Fibroblast of villous mesenchyme (primary cell): ENCODE results near the gene EPHA8. TPM values are rescaled to one million over a fixed set of nuclear protein-coding genes. Genes with fewer than 3 reads are reported as not detected.

ENCODE experiments used
- DNase-seq: peaks from one replicate; pipeline ENCODE4 v3.0.0-alpha.2; 2010; ENCODE audit warnings: low read depth
- H3K4me3 ChIP-seq: 2 replicates; pipeline ENCODE4 v1.5.1; 2011; ENCODE audit warnings: low read depth, mild to moderate bottlenecking, low read length
- total RNA-seq: library from RNA; depleted of rRNA; stranded (reverse); fragments of >200 nt; gene quantifications from 2 replicates; pipeline ENCODE4 v1.2.3, GENCODE V29; 2012
- TF ChIP-seq, protein P1 (sequence below): IDR thresholded peaks from 2 replicates; pipeline ENCODE4 v1.5.1; 2012; ENCODE audit warnings: low read depth, mild to moderate bottlenecking, low read length; ENCODE audit not compliant: insufficient read depth

The EPHA8 gene
- total RNA-seq, 1 donor, result not detected

DNA sequence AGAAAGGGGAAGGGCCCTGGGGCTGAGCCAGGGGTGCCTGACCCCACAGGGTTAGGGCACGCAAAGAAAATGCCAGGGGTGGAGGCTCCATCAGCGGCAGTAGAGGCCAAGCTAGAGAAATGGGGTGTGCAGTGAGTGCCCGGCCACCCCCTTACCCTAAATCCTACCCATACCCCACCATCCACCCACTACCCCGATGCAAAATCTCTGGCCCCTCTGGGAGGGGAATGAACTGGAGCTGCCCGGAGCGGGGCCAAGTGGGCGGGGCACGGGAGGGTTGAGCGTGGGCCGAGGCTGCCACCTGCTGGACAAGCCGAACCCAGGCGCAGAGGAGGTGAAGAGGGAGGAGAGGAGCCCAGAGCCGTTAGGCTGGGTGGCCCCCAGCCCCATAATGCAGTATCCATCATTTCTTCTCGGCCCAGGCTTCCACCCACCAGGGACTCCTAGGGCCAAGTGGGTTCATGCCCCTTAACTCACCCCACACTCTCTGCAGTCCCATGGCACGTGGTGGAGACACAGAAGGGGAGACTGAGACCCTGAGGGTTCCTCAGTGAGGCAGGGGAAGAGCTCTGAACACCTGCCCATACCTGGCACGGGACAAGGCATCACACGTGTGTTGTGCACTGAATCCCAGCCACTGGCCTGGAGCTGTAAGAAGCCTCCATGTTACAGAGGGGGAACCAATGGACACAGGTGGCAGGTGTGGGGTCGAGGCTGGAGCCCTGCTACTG, 78.8 kb downstream of the EPHA8 start:
- no peak overlapping the region for H3K4me3 ChIP-seq
- peak; percentile 39 for DNase-seq
- TF ChIP-seq, protein P1, sequence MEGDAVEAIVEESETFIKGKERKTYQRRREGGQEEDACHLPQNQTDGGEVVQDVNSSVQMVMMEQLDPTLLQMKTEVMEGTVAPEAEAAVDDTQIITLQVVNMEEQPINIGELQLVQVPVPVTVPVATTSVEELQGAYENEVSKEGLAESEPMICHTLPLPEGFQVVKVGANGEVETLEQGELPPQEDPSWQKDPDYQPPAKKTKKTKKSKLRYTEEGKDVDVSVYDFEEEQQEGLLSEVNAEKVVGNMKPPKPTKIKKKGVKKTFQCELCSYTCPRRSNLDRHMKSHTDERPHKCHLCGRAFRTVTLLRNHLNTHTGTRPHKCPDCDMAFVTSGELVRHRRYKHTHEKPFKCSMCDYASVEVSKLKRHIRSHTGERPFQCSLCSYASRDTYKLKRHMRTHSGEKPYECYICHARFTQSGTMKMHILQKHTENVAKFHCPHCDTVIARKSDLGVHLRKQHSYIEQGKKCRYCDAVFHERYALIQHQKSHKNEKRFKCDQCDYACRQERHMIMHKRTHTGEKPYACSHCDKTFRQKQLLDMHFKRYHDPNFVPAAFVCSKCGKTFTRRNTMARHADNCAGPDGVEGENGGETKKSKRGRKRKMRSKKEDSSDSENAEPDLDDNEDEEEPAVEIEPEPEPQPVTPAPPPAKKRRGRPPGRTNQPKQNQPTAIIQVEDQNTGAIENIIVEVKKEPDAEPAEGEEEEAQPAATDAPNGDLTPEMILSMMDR, result peak; percentile 87

DNA sequence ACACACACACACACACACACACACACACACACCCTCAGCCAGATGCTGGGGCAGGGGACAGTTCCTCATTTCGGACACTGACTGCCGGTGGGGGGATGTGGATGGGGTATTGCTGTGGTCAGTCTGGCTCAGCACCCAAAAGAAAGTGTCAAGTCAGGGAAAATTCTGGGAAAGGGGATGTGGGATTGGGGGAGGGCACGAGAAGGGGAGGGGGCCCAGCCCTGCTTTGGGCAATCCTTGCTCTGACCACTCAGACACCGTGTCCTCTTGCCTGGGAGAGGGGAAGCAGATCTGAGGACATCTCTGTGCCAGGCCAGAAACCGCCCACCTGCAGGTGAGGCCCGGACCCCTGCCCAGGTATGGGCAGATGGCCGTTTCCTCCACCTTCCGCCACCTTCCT, 80.1 kb downstream of the EPHA8 start, which contains the start of gene C1QC:
TSS of gene C1QC (plus strand) at position 253 of the 400 bp plus-strand sequence. CDS start 391 bp downstream, outside the sequence.
- no peak within 1 kb of the TSS for H3K4me3 ChIP-seq
- no peak for DNase-seq
- TF ChIP-seq, protein P1, result no peak

DNA sequence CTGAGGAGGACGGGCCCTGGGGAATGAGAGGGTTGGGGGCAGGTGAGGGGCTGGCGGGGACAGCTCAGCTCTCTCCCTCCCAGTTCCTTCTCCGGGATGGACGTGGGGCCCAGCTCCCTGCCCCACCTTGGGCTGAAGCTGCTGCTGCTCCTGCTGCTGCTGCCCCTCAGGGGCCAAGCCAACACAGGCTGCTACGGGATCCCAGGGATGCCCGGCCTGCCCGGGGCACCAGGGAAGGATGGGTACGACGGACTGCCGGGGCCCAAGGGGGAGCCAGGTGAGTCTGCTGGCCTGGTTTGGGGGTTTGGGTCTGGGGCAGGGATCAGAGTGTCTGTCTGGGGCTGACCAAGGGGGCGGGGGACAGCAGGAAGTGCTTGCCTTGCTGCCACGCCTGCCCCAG, 80.6 kb downstream of the EPHA8 start:
- DNase-seq, result no peak
- TF ChIP-seq, protein P1, result no peak
- no peak overlapping the region for H3K4me3 ChIP-seq

DNA sequence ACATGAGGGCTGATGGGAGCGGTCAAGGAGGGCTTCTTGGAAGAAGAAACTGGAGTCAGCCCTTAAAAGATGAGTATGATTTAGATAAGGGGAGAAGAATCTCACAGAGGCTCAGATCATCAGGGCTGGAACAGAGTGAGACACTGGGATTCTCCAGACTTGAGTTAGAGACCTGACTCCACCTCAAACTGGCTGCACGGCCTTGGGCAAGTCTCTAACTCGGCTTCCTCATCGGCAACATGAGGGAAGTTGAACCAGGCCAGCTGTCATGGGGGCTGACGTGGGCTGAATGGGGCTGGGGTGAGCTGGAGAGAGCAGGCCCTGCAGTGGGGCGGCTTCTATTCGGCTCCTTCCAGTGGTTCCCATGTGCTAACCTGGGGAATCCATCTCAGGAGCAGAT, 82.6 kb downstream of the EPHA8 start:
- H3K4me3 ChIP-seq, result no peak overlapping the region
- DNase-seq, result no peak
- TF ChIP-seq, protein P1, result no peak

DNA sequence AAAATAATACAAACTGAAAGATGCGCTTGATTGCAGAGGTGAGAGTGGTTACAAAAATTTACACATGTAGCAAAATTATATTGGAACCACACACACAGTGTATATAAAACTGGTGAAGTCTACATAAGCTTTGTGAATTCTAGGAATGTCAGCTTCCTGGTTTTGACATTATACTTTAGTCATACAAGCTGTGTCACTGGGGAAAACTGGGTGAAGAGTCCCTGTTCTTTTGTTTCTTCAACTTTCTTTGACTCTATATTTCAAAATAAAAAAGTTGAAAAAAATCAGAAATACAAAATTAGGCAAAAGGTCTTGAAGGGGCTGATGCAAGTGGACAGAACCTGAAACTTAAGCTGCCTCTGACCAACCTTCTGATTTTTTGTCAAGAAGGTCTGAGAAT, 83.1 kb downstream of the EPHA8 start:
- TF ChIP-seq, protein P1, result no peak
- DNase-seq, result no peak

DNA sequence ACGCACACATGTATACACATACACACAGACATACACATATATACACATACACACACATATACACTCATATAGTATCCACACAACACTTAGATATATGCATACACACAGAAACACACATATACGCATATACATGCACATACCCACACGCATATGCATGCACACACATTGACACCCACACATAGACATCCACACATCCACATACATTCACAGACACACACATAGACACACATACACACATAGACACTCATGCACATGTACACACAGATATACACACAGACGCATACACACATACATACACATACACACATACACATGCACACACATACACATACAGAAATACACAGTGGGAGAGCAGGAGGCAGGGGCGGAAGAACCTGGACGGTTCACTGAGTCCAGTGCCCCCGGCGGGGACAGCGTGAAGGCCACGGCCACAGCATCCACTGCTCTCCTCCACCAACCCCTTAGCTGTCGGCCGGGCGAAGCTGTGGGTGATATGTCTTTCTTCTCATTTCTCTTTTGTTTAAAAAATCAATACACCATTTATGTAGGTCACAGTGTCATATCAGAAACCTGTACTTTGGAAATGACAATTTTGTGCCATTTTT, 86.9 kb downstream of the EPHA8 start:
- H3K4me3 ChIP-seq, result no peak overlapping the region
- no peak for DNase-seq
- TF ChIP-seq, protein P1, result no peak

More for the DNA sequence above, 83.1 kb downstream of the EPHA8 start:
- no peak overlapping the region for H3K4me3 ChIP-seq
